Liver (tissue), 9 donors: ENCODE data around the gene STK24. TPM values are rescaled to one million over a fixed set of nuclear protein-coding genes. Genes with fewer than 3 reads are reported as not detected.

ENCODE experiments used
- DNase-seq: peaks from one replicate; pipeline ENCODE4 v3.0.0-alpha.2; 2017; ENCODE audit warnings: low spot score
- H3K27ac ChIP-seq, 2 donors: one replicate each; pipeline ENCODE4 v1.7.0; 2013; ENCODE audit warnings: inconsistent platforms in 2 of 2, low read length in 2 of 2, control low read depth in 1 of 2, low read depth in 1 of 2, mild to moderate bottlenecking in 1 of 2
- H3K27me3 ChIP-seq, 4 donors: one replicate each; pipeline versions ENCODE4 v1.6.1 to v1.7.0; 2013; ENCODE audit warnings: low read length in 3 of 4, inconsistent platforms in 1 of 4, mild to moderate bottlenecking in 1 of 4, moderate library complexity in 1 of 4; ENCODE audit not compliant: control insufficient read depth in 4 of 4, insufficient read depth in 4 of 4
- H3K36me3 ChIP-seq, 4 donors: one replicate each; pipeline versions ENCODE4 v1.6.1 to v1.7.0; 2013; ENCODE audit warnings: low read length in 3 of 4, mild to moderate bottlenecking in 3 of 4, low read depth in 1 of 4, moderate library complexity in 1 of 4; ENCODE audit not compliant: control insufficient read depth in 4 of 4, insufficient read depth in 3 of 4
- H3K4me1 ChIP-seq, 4 donors: one replicate each; pipeline versions ENCODE4 v1.6.1 to v1.7.0; 2013; ENCODE audit warnings: low read length in 3 of 4, mild to moderate bottlenecking in 3 of 4, moderate library complexity in 1 of 4; ENCODE audit not compliant: control insufficient read depth in 4 of 4, insufficient read depth in 4 of 4
- H3K4me3 ChIP-seq, 3 donors: one replicate each; pipeline versions ENCODE4 v1.6.1 to v1.7.0; 2013; ENCODE audit warnings: low read length in 3 of 3, control low read depth in 1 of 3, low read depth in 1 of 3, mild to moderate bottlenecking in 1 of 3
- H3K9ac ChIP-seq, 2 donors: one replicate each; pipeline ENCODE4 v1.7.0; 2013; ENCODE audit warnings: low read length in 2 of 2, mild to moderate bottlenecking in 2 of 2, moderate library complexity in 2 of 2, control low read depth in 1 of 2, low read depth in 1 of 2
- H3K9me3 ChIP-seq, 4 donors: one replicate each; pipeline versions ENCODE4 v1.6.1 to v1.7.0; 2013; ENCODE audit warnings: low read length in 3 of 4; ENCODE audit not compliant: control insufficient read depth in 4 of 4
- CTCF ChIP-seq: fragments of 150-350 bp; IDR thresholded peaks from 2 replicates; pipeline ENCODE4 v1.5.1; 2017; ENCODE audit warnings: improper control_type of control experiment, low read depth, low read length; ENCODE audit not compliant: missing input control
- EGR1 ChIP-seq, 2 donors: IDR thresholded peaks; 2 replicates each; pipeline ENCODE4 v1.6.1; 2016 to 2018; ENCODE audit warnings: antibody characterized with exemption in 2 of 2, low read depth in 2 of 2
- FOXA1 ChIP-seq: IDR thresholded peaks from 2 replicates; pipeline ENCODE4 v1.6.1; 2016; ENCODE audit warnings: antibody characterized with exemption
- FOXA2 ChIP-seq: IDR thresholded peaks from 2 replicates; pipeline ENCODE4 v1.6.1; 2016; ENCODE audit warnings: antibody characterized with exemption
- HNF4A ChIP-seq, 2 donors: conservative IDR thresholded peaks; 2 replicates each; pipeline ENCODE4 v1.6.1; 2016; ENCODE audit warnings: antibody characterized with exemption in 2 of 2, mild to moderate bottlenecking in 2 of 2
- MAX ChIP-seq: IDR thresholded peaks from 2 replicates; pipeline ENCODE4 v1.6.1; 2016; ENCODE audit warnings: antibody characterized with exemption
- NR2F2 ChIP-seq: IDR thresholded peaks from 2 replicates; pipeline ENCODE4 v1.6.1; 2016; ENCODE audit warnings: antibody characterized with exemption
- REST ChIP-seq: IDR thresholded peaks from 2 replicates; pipeline ENCODE4 v1.6.1; 2016; ENCODE audit warnings: antibody characterized with exemption, mild to moderate bottlenecking
- RXRA ChIP-seq, 2 donors: IDR thresholded peaks; 2 replicates each; pipeline ENCODE4 v1.6.1; 2017 to 2018; ENCODE audit warnings: antibody characterized with exemption in 2 of 2, mild to moderate bottlenecking in 1 of 2
- SP1 ChIP-seq: IDR thresholded peaks from 2 replicates; pipeline ENCODE4 v1.6.1; 2018; ENCODE audit warnings: antibody characterized with exemption, mild to moderate bottlenecking
- TAF1 ChIP-seq: conservative IDR thresholded peaks from 2 replicates; pipeline ENCODE4 v1.6.1; 2016; ENCODE audit warnings: antibody characterized with exemption, mild to moderate bottlenecking
- YY1 ChIP-seq: IDR thresholded peaks from 2 replicates; pipeline ENCODE4 v1.6.1; 2016; ENCODE audit warnings: antibody characterized with exemption, mild to moderate bottlenecking
- WGBS: extraction: QIAGEN DNeasy Blood & Tissue Kit; methylation state at CpG from one replicate; pipeline ENCODE4 v1.1.7; 2013; 5-methylcytosine and 5-hydroxymethylcytosine counted together
- polyA plus RNA-seq, 2 donors: library from polyadenylated mRNA; stranded (reverse) in 1 of 2; unstranded in 1 of 2; fragments of 200-250 nt in 1 of 2; fragments of >200 nt in 1 of 2; fragmentation: Nextera tagmentation in 1 of 2; extraction: Ambion mirVana in 1 of 2; gene quantifications; one replicate each; pipeline versions ENCODE4 v1.2.1 to v1.2.3, GENCODE V29; 2013 to 2015
- total RNA-seq, 2 donors: library from RNA; depleted of rRNA; stranded (reverse); fragments of >200 nt; gene quantifications; one replicate each; pipeline ENCODE4 v1.2.3, GENCODE V29; 2014
- TF ChIP-seq, protein P1 (sequence below): IDR thresholded peaks from 2 replicates; pipeline ENCODE4 v1.6.1; 2016; ENCODE audit warnings: antibody characterized with exemption
- TF ChIP-seq, protein P2 (sequence below): IDR thresholded peaks from 2 replicates; pipeline ENCODE4 v1.6.1; 2016; ENCODE audit warnings: antibody characterized with exemption
- donor health status: healthy.
- donor health status: healthy.
- donor health status: healthy.
- donor health status: healthy.
- donor health status: healthy.

STK24 gene
- total and polyA plus RNA-seq, 4 donors, result 6.4 to 43.3 (median 14.9) TPM

DNA sequence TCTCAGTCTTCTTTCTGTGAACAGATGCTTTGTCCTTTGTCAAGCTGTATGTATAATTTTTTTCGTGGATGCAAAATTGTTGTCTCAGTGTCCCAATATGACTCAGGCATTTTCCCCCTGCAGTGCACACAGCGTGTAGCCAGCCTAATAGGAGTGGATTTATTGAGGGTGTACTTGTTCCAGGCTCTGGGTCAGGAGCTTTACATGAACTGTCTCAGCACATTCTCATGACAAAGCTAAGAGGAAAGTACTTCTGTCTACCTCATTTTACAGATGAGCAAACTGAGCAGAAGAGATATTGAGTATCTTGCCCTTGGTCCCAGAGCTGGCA is 50.8 kb downstream of the STK24 start:
- DNase-seq, result no peak
- Histone ChIP-seq H3K27me3 (no peaks in the 10 kb centered on the region), H3K9me3 (no peaks in the 10 kb centered on the region), H3K4me3 (no peak overlapping the region), H3K27ac (no peak overlapping the region), H3K9ac (no peak overlapping the region), H3K4me1 (peaks cover 8 to 38% (median 27%) of the 10 kb centered on the region in 4 donors), H3K36me3 (no peaks in the 10 kb centered on the region)
- 90% methylated on average over 2 of the region's 2 CpGs for WGBS
- TF ChIP-seq, protein P1, sequence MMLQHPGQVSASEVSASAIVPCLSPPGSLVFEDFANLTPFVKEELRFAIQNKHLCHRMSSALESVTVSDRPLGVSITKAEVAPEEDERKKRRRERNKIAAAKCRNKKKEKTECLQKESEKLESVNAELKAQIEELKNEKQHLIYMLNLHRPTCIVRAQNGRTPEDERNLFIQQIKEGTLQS, result no peak
- TF ChIP-seq SP1 (no peak), EGR1 (IDR thresholded peaks at IDR 0.05; ENCODE audit: low read depth in 2 of 2) (no peak), FOXA2 (no peak), HNF4A (conservative IDR thresholded peaks at IDR 0.05) (no peak), FOXA1 (no peak), REST (no peak), CTCF (no peak), NR2F2 (no peak)
- TF ChIP-seq, protein P2, sequence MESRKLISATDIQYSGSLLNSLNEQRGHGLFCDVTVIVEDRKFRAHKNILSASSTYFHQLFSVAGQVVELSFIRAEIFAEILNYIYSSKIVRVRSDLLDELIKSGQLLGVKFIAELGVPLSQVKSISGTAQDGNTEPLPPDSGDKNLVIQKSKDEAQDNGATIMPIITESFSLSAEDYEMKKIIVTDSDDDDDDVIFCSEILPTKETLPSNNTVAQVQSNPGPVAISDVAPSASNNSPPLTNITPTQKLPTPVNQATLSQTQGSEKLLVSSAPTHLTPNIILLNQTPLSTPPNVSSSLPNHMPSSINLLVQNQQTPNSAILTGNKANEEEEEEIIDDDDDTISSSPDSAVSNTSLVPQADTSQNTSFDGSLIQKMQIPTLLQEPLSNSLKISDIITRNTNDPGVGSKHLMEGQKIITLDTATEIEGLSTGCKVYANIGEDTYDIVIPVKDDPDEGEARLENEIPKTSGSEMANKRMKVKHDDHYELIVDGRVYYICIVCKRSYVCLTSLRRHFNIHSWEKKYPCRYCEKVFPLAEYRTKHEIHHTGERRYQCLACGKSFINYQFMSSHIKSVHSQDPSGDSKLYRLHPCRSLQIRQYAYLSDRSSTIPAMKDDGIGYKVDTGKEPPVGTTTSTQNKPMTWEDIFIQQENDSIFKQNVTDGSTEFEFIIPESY, result no peak

DNA sequence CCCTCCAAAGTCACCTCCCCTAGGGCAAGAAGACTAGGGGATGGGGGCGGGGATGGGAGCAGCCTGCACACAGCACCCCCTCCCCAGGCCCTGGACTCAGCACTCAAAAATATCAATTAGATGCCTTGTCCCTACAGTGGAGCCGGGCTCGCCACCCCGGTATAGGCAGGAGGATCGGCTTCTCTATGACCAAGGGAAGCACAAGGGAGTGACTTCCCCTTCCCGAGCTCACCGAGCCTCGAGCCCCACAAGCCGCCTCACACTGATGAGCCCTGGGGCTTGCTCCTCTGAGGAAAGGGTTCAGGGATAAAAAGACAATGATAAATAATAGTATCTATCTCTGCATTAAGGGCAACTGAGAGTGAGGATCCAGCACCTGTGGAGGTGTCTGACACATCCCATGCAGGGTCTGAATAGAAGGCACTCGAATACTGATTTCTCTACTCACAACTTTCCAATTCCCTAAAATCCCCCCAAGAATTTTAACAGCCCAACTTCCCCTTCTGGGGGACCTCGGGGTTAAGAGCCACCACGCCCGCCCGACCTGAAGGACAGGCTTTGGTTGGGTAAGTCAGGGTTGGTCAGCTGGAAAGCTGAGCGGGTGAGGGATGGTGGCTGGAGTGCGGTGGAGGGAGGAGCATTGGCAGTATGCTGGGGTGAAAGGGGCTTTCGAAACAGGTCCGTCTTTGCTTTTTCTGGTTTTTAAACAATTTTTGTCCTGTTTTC is 51.3 kb downstream of the STK24 start:
- TF ChIP-seq YY1 (no peak), MAX (no peak), TAF1 (no peak), RXRA (IDR thresholded peaks at IDR 0.05) (no peak)
- H3K27me3 ChIP-seq, result no peaks in the 10 kb centered on the region
- H3K27ac ChIP-seq, result no peak overlapping the region
- WGBS, result 86% methylated on average over 18 of the region's 18 CpGs
- no peak overlapping the region for H3K9ac ChIP-seq
- H3K9me3 ChIP-seq, result no peaks in the 10 kb centered on the region
- H3K4me3 ChIP-seq, result no peak overlapping the region
- no peak for DNase-seq
- peaks cover 8 to 42% (median 27%) of the 10 kb centered on the region in 4 donors for H3K4me1 ChIP-seq
- no peaks in the 10 kb centered on the region for H3K36me3 ChIP-seq
